Measurements from ENCODE around the gene PLEKHH3.

PLEKHH3 gene

DNA sequence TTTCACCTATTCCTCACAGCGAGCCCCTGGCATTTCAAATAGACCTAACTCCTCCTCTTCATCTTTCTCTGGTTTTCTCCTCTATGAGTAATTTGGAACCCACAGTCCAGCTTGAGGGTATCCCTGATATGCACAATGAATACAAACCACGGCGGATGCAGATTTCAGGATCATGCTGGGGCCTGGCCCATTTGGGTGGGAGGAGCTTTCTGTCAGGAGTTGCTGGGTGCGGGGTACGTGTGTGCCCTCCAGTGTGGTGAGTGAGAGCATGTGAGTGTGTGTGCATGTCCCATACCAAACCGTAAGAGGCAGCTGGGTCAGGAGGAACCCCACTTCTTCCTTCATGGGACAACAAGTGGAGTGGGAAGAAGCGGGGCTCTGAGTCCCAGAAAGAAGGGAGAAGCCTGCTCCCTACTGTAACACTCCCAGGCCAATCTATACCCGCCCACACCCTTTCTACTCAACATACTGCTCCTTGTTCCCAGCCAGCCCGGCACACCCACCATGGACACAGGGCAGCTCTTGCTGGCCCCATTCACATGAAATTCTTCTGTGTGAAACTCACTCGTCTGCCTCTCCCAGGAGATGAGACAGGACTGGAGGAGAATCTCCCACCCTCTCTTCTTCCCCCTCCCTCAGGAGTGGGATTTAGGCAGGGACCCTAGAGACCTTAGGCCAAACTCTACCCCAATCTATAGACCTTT lies 23.9 kb upstream of the PLEKHH3 start:
- H3K27me3 ChIP-seq (replicated peaks), result no peaks in the 10 kb centered on the region
- H3K36me3 ChIP-seq (replicated peaks), result peaks cover 27% of the 10 kb centered on the region
- H3K4me3 ChIP-seq (ENCODE audit: low read depth, low read length), result no peak overlapping the region

GRCh38 chr17:42699415-42699740 lies 22.6 kb upstream of the PLEKHH3 start:
- in situ Hi-C loops (cut with HindIII; ENCODE audit: low pct_ligation_motif_present, low sequenced_read_pairs), result no loop called here
- TF ChIP-seq, protein P1, sequence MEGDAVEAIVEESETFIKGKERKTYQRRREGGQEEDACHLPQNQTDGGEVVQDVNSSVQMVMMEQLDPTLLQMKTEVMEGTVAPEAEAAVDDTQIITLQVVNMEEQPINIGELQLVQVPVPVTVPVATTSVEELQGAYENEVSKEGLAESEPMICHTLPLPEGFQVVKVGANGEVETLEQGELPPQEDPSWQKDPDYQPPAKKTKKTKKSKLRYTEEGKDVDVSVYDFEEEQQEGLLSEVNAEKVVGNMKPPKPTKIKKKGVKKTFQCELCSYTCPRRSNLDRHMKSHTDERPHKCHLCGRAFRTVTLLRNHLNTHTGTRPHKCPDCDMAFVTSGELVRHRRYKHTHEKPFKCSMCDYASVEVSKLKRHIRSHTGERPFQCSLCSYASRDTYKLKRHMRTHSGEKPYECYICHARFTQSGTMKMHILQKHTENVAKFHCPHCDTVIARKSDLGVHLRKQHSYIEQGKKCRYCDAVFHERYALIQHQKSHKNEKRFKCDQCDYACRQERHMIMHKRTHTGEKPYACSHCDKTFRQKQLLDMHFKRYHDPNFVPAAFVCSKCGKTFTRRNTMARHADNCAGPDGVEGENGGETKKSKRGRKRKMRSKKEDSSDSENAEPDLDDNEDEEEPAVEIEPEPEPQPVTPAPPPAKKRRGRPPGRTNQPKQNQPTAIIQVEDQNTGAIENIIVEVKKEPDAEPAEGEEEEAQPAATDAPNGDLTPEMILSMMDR (IDR thresholded peaks at IDR 0.05; ENCODE audit: low read depth, low read length, missing control alignments), result no peak
- H3K27ac ChIP-seq, result no peak overlapping the region
- H3K4me3 ChIP-seq (ENCODE audit: low read depth, low read length), result no peak overlapping the region
- H3K27me3 ChIP-seq (replicated peaks), result no peaks in the 10 kb centered on the region
- DNase-seq, result no peak
- peaks cover 16% of the 10 kb centered on the region for H3K36me3 ChIP-seq (replicated peaks)

More for the DNA sequence above, 23.9 kb upstream of the PLEKHH3 start:
- in situ Hi-C loops (cut with HindIII; ENCODE audit: low pct_ligation_motif_present, low sequenced_read_pairs), result no loop called here
- DNase-seq, result no peak
- H3K27ac ChIP-seq, result no peak overlapping the region
- TF ChIP-seq, protein P1 (IDR thresholded peaks at IDR 0.05; ENCODE audit: low read depth, low read length, missing control alignments), result no peak

GRCh38 chr17:42698736-42699414 lies 22.1 kb upstream of the PLEKHH3 start:
- DNase-seq, result no peak
- TF ChIP-seq, protein P1 (IDR thresholded peaks at IDR 0.05; ENCODE audit: low read depth, low read length, missing control alignments), result no peak
- H3K36me3 ChIP-seq (replicated peaks), result peaks cover 12% of the 10 kb centered on the region

DNA sequence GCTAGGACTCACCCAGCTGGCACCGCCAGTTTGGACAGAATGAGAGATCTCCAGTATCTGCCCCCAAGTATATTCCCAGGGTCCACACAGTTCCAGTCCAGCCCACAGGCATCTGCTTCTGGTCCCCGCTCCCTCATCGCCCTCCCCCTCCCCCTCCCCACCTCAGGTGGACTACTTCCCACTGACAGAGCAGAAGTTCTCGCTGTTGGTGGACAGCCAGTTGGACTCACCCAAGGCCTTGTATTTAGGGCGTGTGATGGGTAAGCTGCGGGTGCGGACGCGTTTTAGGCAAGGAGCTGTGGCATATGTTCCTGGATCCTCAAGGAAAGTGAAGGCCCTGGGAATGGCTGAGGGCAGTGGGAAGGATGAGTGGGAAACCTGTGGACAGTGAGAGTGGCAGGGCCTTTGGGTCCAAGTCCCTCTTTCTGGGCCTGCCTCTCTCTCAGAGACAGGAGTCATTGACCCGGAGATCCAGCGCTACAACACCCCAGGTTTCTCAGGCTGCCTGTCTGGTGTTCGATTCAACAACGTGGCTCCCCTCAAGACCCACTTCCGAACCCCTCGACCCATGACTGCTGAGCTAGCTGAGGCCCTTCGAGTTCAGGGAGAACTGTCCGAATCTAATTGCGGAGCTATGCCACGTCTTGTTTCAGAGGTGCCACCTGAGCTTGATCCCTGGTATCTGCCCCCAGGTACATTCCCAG lies 20.5 kb upstream of the PLEKHH3 start:
- peaks cover 2% of the 10 kb centered on the region for H3K36me3 ChIP-seq (replicated peaks)
- no peak for DNase-seq
- in situ Hi-C loops (cut with HindIII; ENCODE audit: low pct_ligation_motif_present, low sequenced_read_pairs), result no loop called here

More at GRCh38 chr17:42698736-42699414, 22.1 kb upstream of the PLEKHH3 start:
- Histone ChIP-seq H3K27me3 (replicated peaks) (no peaks in the 10 kb centered on the region), H3K4me3 (ENCODE audit: low read depth, low read length) (no peak overlapping the region), H3K27ac (no peak overlapping the region)
- in situ Hi-C loops (cut with HindIII; ENCODE audit: low pct_ligation_motif_present, low sequenced_read_pairs), result no loop called here

DNA sequence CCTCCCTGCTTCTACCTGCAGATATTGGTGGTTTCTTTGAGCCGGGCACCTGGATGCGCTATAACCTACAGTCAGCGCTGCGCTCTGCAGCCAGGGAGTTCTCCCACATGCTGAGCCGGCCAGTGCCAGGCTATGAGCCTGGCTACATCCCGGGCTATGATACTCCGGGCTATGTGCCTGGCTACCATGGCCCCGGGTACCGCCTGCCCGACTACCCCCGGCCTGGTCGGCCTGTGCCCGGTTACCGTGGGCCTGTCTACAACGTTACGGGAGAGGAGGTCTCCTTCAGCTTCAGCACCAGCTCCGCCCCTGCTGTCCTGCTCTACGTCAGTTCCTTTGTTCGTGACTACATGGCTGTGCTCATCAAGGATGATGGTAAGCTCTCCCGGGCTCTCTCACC lies 18.7 kb upstream of the PLEKHH3 start:
- Histone ChIP-seq H3K36me3 (replicated peaks) (peaks cover 2% of the 10 kb centered on the region), H3K27me3 (replicated peaks) (no peaks in the 10 kb centered on the region), H3K4me3 (ENCODE audit: low read depth, low read length) (no peak overlapping the region), H3K27ac (no peak overlapping the region)
- DNase-seq, result no peak
- TF ChIP-seq, protein P1 (IDR thresholded peaks at IDR 0.05; ENCODE audit: low read depth, low read length, missing control alignments), result no peak
- in situ Hi-C loops (cut with HindIII; ENCODE audit: low pct_ligation_motif_present, low sequenced_read_pairs), result no loop called here

More for the DNA sequence above, 20.5 kb upstream of the PLEKHH3 start:
- H3K27me3 ChIP-seq (replicated peaks), result no peaks in the 10 kb centered on the region
- TF ChIP-seq, protein P1 (IDR thresholded peaks at IDR 0.05; ENCODE audit: low read depth, low read length, missing control alignments), result no peak
- no peak overlapping the region for H3K4me3 ChIP-seq (ENCODE audit: low read depth, low read length)
- H3K27ac ChIP-seq, result no peak overlapping the region

All from brain microvascular endothelial cell (primary cell).